Activated CD4-positive, alpha-beta memory T cell treated with anti-CD3 and anti-CD28 coated beads for 36 hours (primary cell): Measurements from ENCODE around the gene B3GAT1. TPM values are rescaled to one million over a fixed set of nuclear protein-coding genes. Genes with fewer than 3 reads are reported as not detected.

Source experiments
- CTCF ChIA-PET: fragments of 350-600 bp; sonication (Branson Sonifier 250); formaldehyde crosslinking; loops from one replicate; lab custom pipeline; 2021; ENCODE audit warnings: antibody characterized with exemption, inconsistent platforms; lab: Charles Lee
- POLR2A ChIA-PET: fragments of 350-600 bp; sonication (Branson Sonifier 250); formaldehyde crosslinking; loops from one replicate; lab custom pipeline; 2021; ENCODE audit warnings: antibody characterized with exemption; lab: Charles Lee
- DNase-seq: peaks from one replicate; pipeline ENCODE4 v3.0.0-alpha.2; 2020
- H3K27ac Mint-ChIP-seq: one replicate; pipeline ENCODE4 v1.8.0; 2021; ENCODE audit warnings: mixed read lengths
- H3K27me3 Mint-ChIP-seq: one replicate; pipeline ENCODE4 v1.8.0; 2021; ENCODE audit warnings: mixed read lengths
- H3K36me3 Mint-ChIP-seq: one replicate; pipeline ENCODE4 v1.8.0; 2021; ENCODE audit warnings: mixed read lengths
- H3K4me1 Mint-ChIP-seq: one replicate; pipeline ENCODE4 v1.8.0; 2021; ENCODE audit warnings: low read depth, mixed read lengths
- H3K4me3 Mint-ChIP-seq: one replicate; pipeline ENCODE4 v1.8.0; 2021; ENCODE audit warnings: mild to moderate bottlenecking, mixed read lengths
- H3K9me3 Mint-ChIP-seq: one replicate; pipeline ENCODE4 v1.8.0; 2021; ENCODE audit warnings: mixed read lengths
- intact Hi-C: fragments of 100-400 bp; cut with micrococcal nuclease; formaldehyde crosslinking; loops from one replicate; pipeline ENCODE4 v1.15.1; 2023
- total RNA-seq, 2 experiments: library from RNA; stranded (reverse); gene quantifications; one replicate each; pipeline ENCODE4 v1.2.3, GENCODE V29; 2021

The B3GAT1 gene
- total RNA-seq, 2 experiments from 2014 or later: 0.22 to 0.24 TPM

DNA sequence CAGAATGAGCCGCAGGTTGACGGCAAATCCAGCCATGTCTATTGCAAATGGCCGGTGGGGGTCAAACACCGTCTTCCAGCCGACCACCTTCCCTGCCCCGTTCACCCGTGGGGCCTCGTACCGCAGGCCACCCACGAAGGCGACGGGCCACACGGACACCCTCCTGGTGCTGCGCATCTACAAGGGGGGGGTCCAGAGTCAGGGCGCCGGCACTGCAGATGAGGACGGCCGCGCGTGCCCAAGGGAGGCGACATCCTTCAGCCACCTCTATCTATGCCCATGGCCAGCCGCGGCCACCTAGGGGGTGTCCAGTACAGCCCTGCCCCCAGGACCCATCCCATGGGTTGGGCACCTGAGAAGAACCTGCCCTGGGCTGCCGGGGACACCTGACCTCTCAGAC lies 29.2 kb downstream of the B3GAT1 start:
- H3K9me3 Mint-ChIP-seq: no peaks in the 10 kb centered on the region
- intact Hi-C loops: no loop called here
- H3K4me3 Mint-ChIP-seq: no peak overlapping the region
- ChIA-PET CTCF (no interaction called here), POLR2A (no interaction called here)
- H3K27ac Mint-ChIP-seq: no peak overlapping the region
- peaks cover 21% of the 10 kb centered on the region for H3K4me1 Mint-ChIP-seq
- no peaks in the 10 kb centered on the region for H3K36me3 Mint-ChIP-seq
- H3K27me3 Mint-ChIP-seq: peaks cover 19% of the 10 kb centered on the region
- no peak for DNase-seq

DNA sequence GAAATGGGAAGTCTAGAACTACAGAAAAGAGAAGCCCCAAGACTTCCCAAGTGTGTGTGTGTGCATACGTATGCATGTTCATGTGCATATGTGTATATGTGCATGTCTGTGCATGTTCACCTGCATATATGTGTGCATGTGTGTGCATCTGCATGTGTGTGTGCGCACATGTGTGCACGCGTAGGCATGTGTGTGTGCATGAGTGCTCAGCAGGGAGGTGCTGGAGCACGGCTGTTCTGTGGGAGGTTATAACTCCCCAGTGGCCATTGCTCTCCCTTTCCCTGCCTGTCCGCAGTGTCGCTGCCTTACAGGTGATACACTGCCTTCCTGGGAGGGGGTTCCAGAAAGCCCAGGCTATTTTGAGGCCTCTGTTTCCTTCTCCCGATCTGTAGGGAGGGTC lies 29.8 kb downstream of the B3GAT1 start:
- intact Hi-C loops: no loop called here
- no peaks in the 10 kb centered on the region for H3K36me3 Mint-ChIP-seq
- peaks cover 20% of the 10 kb centered on the region for H3K4me1 Mint-ChIP-seq
- H3K27me3 Mint-ChIP-seq: peaks cover 19% of the 10 kb centered on the region
- DNase-seq: no peak
- CTCF ChIA-PET: no interaction called here
- no peak overlapping the region for H3K4me3 Mint-ChIP-seq
- H3K27ac Mint-ChIP-seq: no peak overlapping the region
- POLR2A ChIA-PET: no interaction called here
- H3K9me3 Mint-ChIP-seq: no peaks in the 10 kb centered on the region

DNA sequence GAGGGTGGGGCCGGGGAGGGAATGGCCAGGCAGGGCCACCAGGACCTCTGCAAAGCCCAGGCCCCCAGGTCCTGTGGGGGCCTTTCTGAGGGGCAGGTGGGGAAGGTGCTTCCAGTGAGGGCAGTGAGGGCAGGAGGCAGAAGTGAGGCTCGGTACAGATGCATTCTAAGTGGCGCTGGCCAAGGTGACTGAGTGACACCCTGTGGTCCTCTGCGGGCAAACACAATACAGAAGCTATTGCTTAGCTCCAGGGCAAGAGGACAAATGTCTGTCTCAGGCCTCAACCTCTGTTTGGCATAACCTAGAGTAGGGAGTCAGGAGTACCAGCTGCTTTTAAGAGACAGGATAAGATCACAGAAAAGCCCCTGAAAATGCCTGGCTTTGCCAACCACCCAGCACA lies 31.3 kb downstream of the B3GAT1 start:
- intact Hi-C loops: no loop called here
- DNase-seq: no peak
- CTCF ChIA-PET: no interaction called here
- POLR2A ChIA-PET: no interaction called here
- Mint-ChIP-seq H3K36me3 (no peaks in the 10 kb centered on the region), H3K9me3 (no peaks in the 10 kb centered on the region), H3K4me3 (no peak overlapping the region), H3K4me1 (peaks cover 6% of the 10 kb centered on the region), H3K27ac (no peak overlapping the region), H3K27me3 (peaks cover 10% of the 10 kb centered on the region)

DNA sequence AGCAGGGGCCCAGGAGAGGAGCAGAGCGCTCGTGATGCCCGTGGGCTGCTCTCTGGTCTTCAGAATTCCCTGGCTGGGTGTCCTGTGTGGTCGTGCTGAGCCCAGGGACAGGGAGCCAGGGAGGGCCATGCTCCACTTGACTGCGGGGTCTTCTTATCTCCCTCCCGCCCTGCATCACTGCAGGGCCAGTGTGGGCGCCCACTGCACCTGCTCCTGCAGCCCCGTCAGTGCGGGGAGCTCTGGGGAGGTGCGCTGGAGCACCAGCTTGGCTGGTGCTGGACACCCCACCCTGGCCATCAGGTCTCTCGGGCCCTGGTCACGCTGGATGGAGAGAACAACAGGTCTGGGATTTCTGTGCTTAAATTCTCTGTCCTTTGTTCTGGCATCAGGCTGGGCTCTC lies 31.8 kb downstream of the B3GAT1 start:
- ChIA-PET CTCF (no interaction called here), POLR2A (no interaction called here)
- intact Hi-C loops: no loop called here
- no peak overlapping the region for H3K4me3 Mint-ChIP-seq
- no peak overlapping the region for H3K27ac Mint-ChIP-seq
- no peaks in the 10 kb centered on the region for H3K9me3 Mint-ChIP-seq
- H3K4me1 Mint-ChIP-seq: peaks cover under 1% of the 10 kb centered on the region
- no peaks in the 10 kb centered on the region for H3K36me3 Mint-ChIP-seq
- no peak for DNase-seq
- peaks cover 7% of the 10 kb centered on the region for H3K27me3 Mint-ChIP-seq

DNA sequence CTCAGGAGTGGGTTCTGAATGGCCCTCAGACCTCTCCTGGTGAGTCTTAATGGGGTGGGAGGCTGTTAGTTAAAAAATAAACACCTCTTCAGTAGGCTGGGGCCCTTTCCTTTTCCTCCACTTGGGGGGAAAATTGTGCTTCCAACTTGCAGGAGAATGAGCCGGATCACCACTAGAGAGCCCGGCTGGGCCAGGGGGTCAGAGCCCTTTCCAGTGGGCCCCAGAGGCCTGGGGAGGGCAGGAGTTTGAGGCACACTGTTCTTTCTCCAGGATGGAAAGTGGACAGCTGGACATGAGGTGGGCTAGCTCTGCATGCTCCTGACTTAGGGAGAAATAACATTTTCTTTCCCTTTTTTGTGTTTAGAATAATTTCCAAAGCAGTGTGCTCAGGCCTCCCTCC lies 32.8 kb downstream of the B3GAT1 start:
- Mint-ChIP-seq H3K9me3 (no peaks in the 10 kb centered on the region), H3K27ac (no peak overlapping the region), H3K27me3 (peaks cover 3% of the 10 kb centered on the region), H3K4me3 (no peak overlapping the region), H3K36me3 (no peaks in the 10 kb centered on the region), H3K4me1 (no peaks in the 10 kb centered on the region)
- DNase-seq: no peak
- intact Hi-C loops: no loop called here
- CTCF ChIA-PET: no interaction called here
- POLR2A ChIA-PET: no interaction called here

DNA sequence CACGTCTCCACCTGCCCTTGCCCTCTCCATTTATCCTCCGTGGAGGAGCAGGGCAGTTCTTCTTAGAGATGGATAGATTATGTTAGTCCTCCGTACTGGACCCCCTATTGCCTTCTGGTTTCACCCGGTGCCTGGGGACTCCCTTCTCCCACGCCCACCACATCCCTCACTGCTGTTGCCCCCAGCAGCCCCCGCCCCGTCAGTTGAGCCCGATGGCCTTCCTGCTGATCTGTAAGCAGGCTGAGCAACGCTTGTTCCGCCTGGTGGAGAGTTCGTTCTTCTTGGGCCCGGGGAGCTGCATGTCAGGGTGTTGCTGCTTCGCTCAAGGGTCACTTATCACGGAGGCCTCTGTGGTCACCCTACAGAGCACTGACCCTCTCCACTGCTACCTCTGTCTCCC lies 34.2 kb downstream of the B3GAT1 start:
- Mint-ChIP-seq H3K9me3 (no peaks in the 10 kb centered on the region), H3K27me3 (no peaks in the 10 kb centered on the region), H3K36me3 (no peaks in the 10 kb centered on the region), H3K4me3 (no peak overlapping the region), H3K27ac (no peak overlapping the region), H3K4me1 (no peaks in the 10 kb centered on the region)
- intact Hi-C loops: no loop called here
- ChIA-PET POLR2A (no interaction called here), CTCF (no interaction called here)
- no peak for DNase-seq

DNA sequence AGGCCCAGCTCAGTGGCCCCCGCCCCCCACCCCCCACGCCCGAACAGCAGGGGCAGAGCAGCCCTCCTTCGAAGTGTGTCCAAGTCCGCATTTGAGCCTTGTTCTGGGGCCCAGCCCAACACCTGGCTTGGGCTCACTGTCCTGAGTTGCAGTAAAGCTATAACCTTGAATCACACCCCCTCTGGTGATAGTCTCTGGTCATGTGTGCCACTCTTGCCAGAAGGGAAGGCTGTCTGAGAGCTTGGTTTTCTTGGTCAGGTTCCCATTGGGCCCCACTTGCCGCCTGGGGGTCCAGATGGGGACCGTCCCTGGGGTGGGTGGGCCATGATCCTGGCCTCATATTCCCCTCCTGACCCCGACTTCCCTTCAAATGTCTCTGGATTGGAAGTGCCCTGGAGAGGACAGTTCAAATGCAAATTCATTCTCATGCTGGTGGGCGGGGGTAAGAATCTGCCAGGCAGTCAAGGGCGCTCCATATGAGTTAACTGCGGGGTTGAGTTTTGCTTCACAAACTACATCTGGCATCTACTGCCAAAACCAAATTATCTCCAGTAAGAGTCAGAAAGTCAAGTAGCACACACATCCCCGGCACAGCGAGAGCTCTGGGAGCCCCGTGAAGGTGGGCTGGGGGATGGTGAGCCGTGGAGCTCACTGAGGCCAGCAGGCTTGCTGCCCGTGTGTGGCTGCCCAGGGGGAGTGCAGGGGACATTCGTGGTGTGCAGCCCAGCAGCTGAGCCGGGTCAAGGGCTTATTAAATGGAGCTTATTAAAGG lies 35.7 kb downstream of the B3GAT1 start:
- Mint-ChIP-seq H3K36me3 (no peaks in the 10 kb centered on the region), H3K4me1 (no peaks in the 10 kb centered on the region), H3K9me3 (no peaks in the 10 kb centered on the region), H3K27me3 (no peaks in the 10 kb centered on the region), H3K4me3 (no peak overlapping the region), H3K27ac (no peak overlapping the region)
- intact Hi-C loops: no loop called here
- ChIA-PET CTCF (no interaction called here), POLR2A (interaction anchor here (0.6 kb wide), 1 partner anchor 242 kb away, joined by 3 read pairs; no protein-coding TSS in a partner anchor)
- DNase-seq: no peak

DNA sequence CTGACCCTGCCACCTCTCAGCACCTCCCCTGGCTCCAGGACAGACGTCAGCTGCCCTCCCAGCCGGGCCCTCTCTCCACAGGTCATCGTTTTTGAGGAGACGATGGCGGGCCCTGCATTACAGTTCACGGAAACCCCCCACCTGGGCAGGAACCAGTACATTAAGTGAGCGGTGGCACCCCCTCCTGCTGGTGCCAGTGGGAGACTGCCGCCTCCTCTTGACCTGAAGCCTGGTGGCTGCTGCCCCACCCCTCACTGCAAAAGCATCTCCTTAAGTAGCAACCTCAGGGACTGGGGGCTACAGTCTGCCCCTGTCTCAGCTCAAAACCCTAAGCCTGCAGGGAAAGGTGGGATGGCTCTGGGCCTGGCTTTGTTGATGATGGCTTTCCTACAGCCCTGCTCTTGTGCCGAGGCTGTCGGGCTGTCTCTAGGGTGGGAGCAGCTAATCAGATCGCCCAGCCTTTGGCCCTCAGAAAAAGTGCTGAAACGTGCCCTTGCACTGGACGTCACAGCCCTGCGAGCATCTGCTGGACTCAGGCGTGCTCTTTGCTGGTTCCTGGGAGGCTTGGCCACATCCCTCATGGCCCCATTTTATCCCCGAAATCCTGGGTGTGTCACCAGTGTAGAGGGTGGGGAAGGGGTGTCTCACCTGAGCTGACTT lies 37.0 kb downstream of the B3GAT1 start:
- intact Hi-C loops: no loop called here
- H3K36me3 Mint-ChIP-seq: no peaks in the 10 kb centered on the region
- POLR2A ChIA-PET: no interaction called here
- DNase-seq: no peak
- CTCF ChIA-PET: no interaction called here
- no peak overlapping the region for H3K4me3 Mint-ChIP-seq
- H3K4me1 Mint-ChIP-seq: no peaks in the 10 kb centered on the region
- H3K27me3 Mint-ChIP-seq: no peaks in the 10 kb centered on the region
- no peaks in the 10 kb centered on the region for H3K9me3 Mint-ChIP-seq
- no peak overlapping the region for H3K27ac Mint-ChIP-seq

DNA sequence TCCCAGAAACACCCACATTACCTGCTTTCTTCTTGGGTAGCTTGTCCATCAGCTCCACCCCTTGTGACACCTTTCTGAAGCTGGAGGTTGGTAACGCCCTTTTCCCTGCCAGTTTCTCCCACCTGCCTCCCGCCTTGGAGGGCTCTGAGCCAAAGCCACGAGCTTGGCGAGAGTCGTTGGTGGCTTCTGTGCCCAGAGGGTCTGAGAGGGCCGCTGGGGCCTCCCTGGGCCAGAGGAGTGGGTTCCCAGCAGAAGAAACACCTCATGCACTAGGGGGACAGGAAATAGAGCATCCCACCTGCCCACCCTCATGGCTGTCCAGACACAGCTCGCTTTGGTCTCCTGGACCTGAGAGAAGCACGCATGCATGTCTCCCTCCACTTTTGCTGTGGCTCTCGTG lies 37.9 kb downstream of the B3GAT1 start:
- no peaks in the 10 kb centered on the region for H3K9me3 Mint-ChIP-seq
- H3K4me1 Mint-ChIP-seq: no peaks in the 10 kb centered on the region
- ChIA-PET POLR2A (no interaction called here), CTCF (no interaction called here)
- H3K27ac Mint-ChIP-seq: no peak overlapping the region
- intact Hi-C loops: no loop called here
- no peaks in the 10 kb centered on the region for H3K27me3 Mint-ChIP-seq
- no peak for DNase-seq
- no peaks in the 10 kb centered on the region for H3K36me3 Mint-ChIP-seq
- H3K4me3 Mint-ChIP-seq: no peak overlapping the region

DNA sequence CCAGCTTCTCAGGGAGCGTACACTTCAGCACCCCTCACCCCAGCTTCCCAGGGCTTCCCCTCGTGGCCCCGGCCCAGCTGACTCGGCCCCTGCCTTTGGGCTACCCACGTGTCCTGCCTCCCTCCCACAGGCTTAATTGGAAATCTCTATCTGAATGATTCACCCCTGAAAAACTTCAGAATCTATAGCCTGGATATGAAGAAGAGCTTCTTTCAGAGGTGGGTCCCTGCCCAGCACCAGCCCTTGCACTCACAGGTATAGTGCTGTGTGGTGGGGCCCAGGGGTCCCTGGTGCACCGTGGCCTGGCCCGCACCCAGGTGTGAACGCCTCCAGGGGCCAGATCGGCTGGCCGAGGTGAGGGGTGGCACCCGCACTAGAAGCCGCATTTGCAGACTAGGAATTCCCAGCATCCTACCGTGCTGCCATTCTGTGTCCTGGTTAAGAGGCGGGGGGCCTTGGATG lies 38.4 kb downstream of the B3GAT1 start:
- H3K36me3 Mint-ChIP-seq: no peaks in the 10 kb centered on the region
- no peak overlapping the region for H3K4me3 Mint-ChIP-seq
- CTCF ChIA-PET: no interaction called here
- H3K27me3 Mint-ChIP-seq: no peaks in the 10 kb centered on the region
- intact Hi-C loops: no loop called here
- DNase-seq: no peak
- H3K27ac Mint-ChIP-seq: no peak overlapping the region
- H3K4me1 Mint-ChIP-seq: no peaks in the 10 kb centered on the region
- no peaks in the 10 kb centered on the region for H3K9me3 Mint-ChIP-seq
- POLR2A ChIA-PET: no interaction called here

DNA sequence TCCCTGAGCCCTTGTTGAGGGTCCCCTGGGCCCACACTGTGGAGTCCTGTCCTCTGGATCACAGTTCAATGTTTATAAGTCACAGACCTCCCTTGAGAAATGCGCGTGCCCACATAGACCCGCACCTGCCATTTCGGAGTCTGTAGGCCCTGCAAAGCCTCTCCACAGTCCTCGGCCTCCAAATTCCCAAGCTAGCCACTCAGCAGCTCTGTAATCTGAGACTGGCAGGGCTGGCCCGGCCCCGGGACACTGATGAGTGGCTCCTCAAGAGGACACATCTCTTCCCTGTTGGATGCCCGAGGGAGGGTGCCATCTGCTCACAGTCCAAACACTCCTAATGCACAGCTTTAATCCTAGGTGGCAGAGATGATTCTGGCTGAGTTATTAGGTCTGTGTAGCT lies 39.1 kb downstream of the B3GAT1 start:
- Mint-ChIP-seq H3K36me3 (no peaks in the 10 kb centered on the region), H3K4me3 (no peak overlapping the region), H3K27me3 (no peaks in the 10 kb centered on the region), H3K4me1 (no peaks in the 10 kb centered on the region), H3K9me3 (no peaks in the 10 kb centered on the region), H3K27ac (no peak overlapping the region)
- ChIA-PET CTCF (no interaction called here), POLR2A (interaction anchor here (0.6 kb wide), 1 partner anchor 714 kb away, joined by 3 read pairs; no protein-coding TSS in a partner anchor)
- intact Hi-C loops: no loop called here
- DNase-seq: no peak

DNA sequence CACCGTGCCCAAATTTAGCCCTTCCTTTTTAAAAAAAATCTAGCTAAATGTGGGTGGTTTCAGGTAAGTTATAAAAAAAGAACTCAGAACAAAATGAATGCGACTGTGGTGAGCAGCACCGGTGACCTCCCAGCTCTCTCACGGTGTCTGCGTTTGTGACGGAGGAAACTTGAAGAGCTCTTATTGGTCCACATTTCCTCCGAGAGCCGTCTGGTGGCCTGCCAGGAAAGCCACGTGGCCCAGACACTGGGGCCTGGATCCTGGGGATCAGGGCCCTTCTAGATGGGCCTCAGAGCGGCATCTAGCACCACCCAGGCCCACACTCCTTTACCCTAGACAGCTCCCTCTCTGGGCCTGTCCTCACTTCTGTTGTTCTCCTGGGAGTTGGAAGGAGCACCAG lies 39.5 kb downstream of the B3GAT1 start:
- H3K4me1 Mint-ChIP-seq: no peaks in the 10 kb centered on the region
- no peaks in the 10 kb centered on the region for H3K36me3 Mint-ChIP-seq
- intact Hi-C loops: no loop called here
- no peaks in the 10 kb centered on the region for H3K27me3 Mint-ChIP-seq
- H3K27ac Mint-ChIP-seq: no peak overlapping the region
- no peaks in the 10 kb centered on the region for H3K9me3 Mint-ChIP-seq
- no peak for DNase-seq
- ChIA-PET POLR2A (interaction anchor here (0.6 kb wide), 1 partner anchor 713 kb away, joined by 3 read pairs; no protein-coding TSS in a partner anchor), CTCF (no interaction called here)
- no peak overlapping the region for H3K4me3 Mint-ChIP-seq
